ENCODE data around the gene STK4. TPM values are rescaled to one million over a fixed set of nuclear protein-coding genes. Genes with fewer than 3 reads are reported as not detected.

The STK4 gene
- total and polyA plus RNA-seq, 2 donors (not counting 3 experiments of a cell fraction or from before 2014, with no cell fraction given) = 9.1 to 29.6 TPM

DNA sequence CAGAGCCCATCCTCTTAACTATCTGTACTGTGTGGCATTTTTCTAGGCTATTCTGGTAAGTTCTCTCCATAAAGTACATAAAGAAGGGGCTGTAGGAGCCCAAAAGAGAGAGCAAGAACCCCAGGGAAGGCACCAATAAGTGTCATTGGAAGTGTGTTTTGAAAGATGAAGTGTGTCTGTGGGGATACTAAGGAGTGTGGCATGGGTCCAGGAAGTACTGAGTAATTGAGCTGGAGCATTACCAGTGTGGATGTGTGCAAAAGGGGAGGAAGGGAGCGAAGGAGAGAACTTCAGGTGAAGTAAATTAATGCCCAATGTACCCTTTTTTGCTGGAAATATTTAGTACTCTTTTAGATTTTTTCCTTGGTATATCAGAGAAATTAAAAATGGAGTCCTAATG lies 70.7 kb downstream of the STK4 start:
- peak; percentile 69 for DNase-seq (ENCODE audit: low read depth, low spot score)
- no peaks in the 10 kb centered on the region for H3K27me3 ChIP-seq (ENCODE audit: control insufficient read depth in 2 of 2, insufficient read depth in 2 of 2, low read length in 2 of 2)
- no peaks in the 10 kb centered on the region for H3K36me3 ChIP-seq (ENCODE audit: control insufficient read depth in 2 of 2, extremely low read depth in 1 of 2, insufficient read depth in 2 of 2, low read length in 2 of 2)
- no peak for FAIRE-seq
- H3K9me3 ChIP-seq (replicated peaks; ENCODE audit: control insufficient read depth, insufficient read depth, low read length) = no peaks in the 10 kb centered on the region
- H3K27ac ChIP-seq (ENCODE audit: insufficient read depth, low read depth, low read length) = no peak overlapping the region
- ChIA-PET POLR2A (interaction anchor here (0.6 kb wide), 1 partner anchor 18 kb away, joined by 5 read pairs; no protein-coding TSS in a partner anchor), CTCF (interaction anchor here (0.8 to 1.9 kb wide), 6 partner anchors 9 to 75 kb away, joined by 3 to 8 read pairs (median 4); no protein-coding TSS in a partner anchor)
- no peaks in the 10 kb centered on the region for H3K9me1 ChIP-seq (replicated peaks; ENCODE audit: control insufficient read depth, extremely low read depth, insufficient read depth, low read length)
- H2AFZ ChIP-seq (ENCODE audit: low read depth, low read length) = no peak overlapping the region
- no TSS peak for BruUV-seq (replicated peaks)
- dilution Hi-C loops (cut with MboI; ENCODE audit: extremely low pct_ligation_motif_present, low sequenced_read_pairs) = no loop called here
- H3K79me2 ChIP-seq (ENCODE audit: control insufficient read depth, insufficient read depth, low read length) = no peaks in the 10 kb centered on the region
- no peak overlapping the region for H3K4me2 ChIP-seq (ENCODE audit: insufficient read depth, low read length)
- H4K20me1 ChIP-seq (replicated peaks; ENCODE audit: control insufficient read depth, extremely low read depth, insufficient read depth, low read length) = no peaks in the 10 kb centered on the region
- H3K4me3 ChIP-seq (replicated peaks in 1 of 3; ENCODE audit: insufficient read depth in 1 of 3, low read depth in 1 of 3, low read length in 3 of 3) = no peak overlapping the region
- no peak overlapping the region for H3K9ac ChIP-seq (replicated peaks; ENCODE audit: extremely low read depth, insufficient read depth, low read length)
- TF ChIP-seq EZH2 (IDR thresholded peaks at IDR 0.05; ENCODE audit: borderline replicate concordance, low read depth, low read length, severe bottlenecking) (no peak), GATA2 (IDR thresholded peaks at IDR 0.05; ENCODE audit: insufficient read depth, insufficient read length, low read depth, low read length) (no peak), FOS (IDR thresholded peaks at IDR 0.05; ENCODE audit: borderline replicate concordance, insufficient read depth, low read length) (no peak), POLR2AphosphoS5 (IDR thresholded peaks at IDR 0.05; ENCODE audit: insufficient read depth, low read depth, low read length) (no peak), CTCF (IDR thresholded peaks at IDR 0.05; ENCODE audit: extremely low read depth in 1 of 2, insufficient read depth in 1 of 2, low read depth in 1 of 2, low read length in 2 of 2) (no peak), POLR2A (IDR thresholded peaks at IDR 0.05; ENCODE audit: low read depth, low read length) (no peak), JUN (IDR thresholded peaks at IDR 0.05; ENCODE audit: borderline replicate concordance, insufficient read depth, insufficient read length, low read depth) (no peak), MYC (IDR thresholded peaks at IDR 0.05; ENCODE audit: low read depth, low read length) (no peak)
- TF ChIP-seq, protein P1, sequence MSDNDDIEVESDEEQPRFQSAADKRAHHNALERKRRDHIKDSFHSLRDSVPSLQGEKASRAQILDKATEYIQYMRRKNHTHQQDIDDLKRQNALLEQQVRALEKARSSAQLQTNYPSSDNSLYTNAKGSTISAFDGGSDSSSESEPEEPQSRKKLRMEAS (IDR thresholded peaks at IDR 0.05; ENCODE audit: insufficient read depth, insufficient read length) = no peak
- peaks cover 19% of the 10 kb centered on the region for H3K4me1 ChIP-seq (ENCODE audit: control insufficient read depth, extremely low read depth, insufficient read depth, low read length)
- intact Hi-C loops (cut with micrococcal nuclease) = no loop called here

Data from endothelial cell of umbilical vein (primary cell).